ENCODE results near the gene PFDN5. TPM values are rescaled to one million over a fixed set of nuclear protein-coding genes. Genes with fewer than 3 reads are reported as not detected.
"Not testable (repeated sequence)": the region's sequence is repeated elsewhere in the genome, so short reads cannot be mapped to it uniquely, and the experiment has no call there.

The PFDN5 gene
- total RNA-seq, 2 donors from 2014 or later: 322 to 403 TPM

GRCh38 chr12:53295891-53296219, 513 bp downstream of the PFDN5 start:
- Histone ChIP-seq H3K4me3 (ENCODE audit: low read length) (peak overlapping the region; percentile 98), H3K9ac (ENCODE audit: extremely low read depth, low read length, poor library complexity, severe bottlenecking) (peak overlapping the region; percentile 81), H3K9me3 (ENCODE audit: control insufficient read depth, low read length) (no peaks in the 10 kb centered on the region), H3K36me3 (ENCODE audit: control insufficient read depth, insufficient read depth, low read length) (peaks cover 35% of the 10 kb centered on the region), H3K4me1 (ENCODE audit: control insufficient read depth, insufficient read depth, low read length) (peaks cover 4% of the 10 kb centered on the region), H3K27me3 (ENCODE audit: control insufficient read depth, insufficient read depth, low read length, poor library complexity, severe bottlenecking) (no peaks in the 10 kb centered on the region), H3K27ac (ENCODE audit: low read depth, low read length) (no peak overlapping the region)
- Mint-ChIP-seq H3K27ac (peak overlapping the region; percentile 97), H3K36me3 (ENCODE audit: low read depth) (peaks cover 38% of the 10 kb centered on the region), H3K4me1 (peaks cover 16% of the 10 kb centered on the region), H3K4me3 (peak overlapping the region; percentile 99), H3K9me3 (no peaks in the 10 kb centered on the region), H3K27me3 (ENCODE audit: insufficient read depth) (no peaks in the 10 kb centered on the region)
- no peak for TF ChIP-seq CTCF (conservative IDR thresholded peaks at IDR 0.05)
- DNase-seq: no peak
- WGBS, 2 experiments (ENCODE audit: insufficient coverage in 1 of 2, insufficient read length in 1 of 2): 5 to 9% methylated on average over 9 to 12 of the region's 12 CpGs

- Mint-ChIP-seq H3K27ac (peak overlapping the region; percentile 6), H3K4me3 (peak overlapping the region; percentile 99), H3K4me1 (peaks cover 20% of the 10 kb centered on the region), H3K36me3 (ENCODE audit: low read depth) (peaks cover 42% of the 10 kb centered on the region)
- not testable (repeated sequence) for H3K27me3 Mint-ChIP-seq (ENCODE audit: insufficient read depth); H3K27me3 ChIP-seq (ENCODE audit: control insufficient read depth, insufficient read depth, low read length, poor library complexity, severe bottlenecking); H3K27ac ChIP-seq (ENCODE audit: low read depth, low read length); H3K4me1 ChIP-seq (ENCODE audit: control insufficient read depth, insufficient read depth, low read length); DNase-seq; H3K9ac ChIP-seq (ENCODE audit: extremely low read depth, low read length, poor library complexity, severe bottlenecking); H3K9me3 ChIP-seq (ENCODE audit: control insufficient read depth, low read length); H3K9me3 Mint-ChIP-seq
- WGBS, 2 experiments (ENCODE audit: insufficient coverage in 1 of 2, insufficient read length in 1 of 2): 94% methylated on average over 10 of the region's 10 CpGs
- H3K4me3 ChIP-seq (ENCODE audit: low read length): peak overlapping the region; percentile 98
- peaks cover 29% of the 10 kb centered on the region for H3K36me3 ChIP-seq (ENCODE audit: control insufficient read depth, insufficient read depth, low read length)
Measured at GRCh38 chr12:53297106-53297505, 1.8 kb downstream of the PFDN5 start.

- H3K4me1 ChIP-seq (ENCODE audit: control insufficient read depth, insufficient read depth, low read length): peaks cover 4% of the 10 kb centered on the region
- Mint-ChIP-seq H3K36me3 (ENCODE audit: low read depth) (peaks cover 43% of the 10 kb centered on the region), H3K9me3 (no peaks in the 10 kb centered on the region), H3K4me3 (no peak overlapping the region), H3K27ac (no peak overlapping the region), H3K4me1 (peaks cover 20% of the 10 kb centered on the region), H3K27me3 (ENCODE audit: insufficient read depth) (no peaks in the 10 kb centered on the region)
- no peaks in the 10 kb centered on the region for H3K9me3 ChIP-seq (ENCODE audit: control insufficient read depth, low read length)
- no peak for DNase-seq
- H3K27me3 ChIP-seq (ENCODE audit: control insufficient read depth, insufficient read depth, low read length, poor library complexity, severe bottlenecking): no peaks in the 10 kb centered on the region
- no peak overlapping the region for H3K4me3 ChIP-seq (ENCODE audit: low read length)
- WGBS, 2 experiments (ENCODE audit: insufficient coverage in 1 of 2, insufficient read length in 1 of 2): 89 to 90% methylated on average over 4 to 5 of the region's 5 CpGs
- TF ChIP-seq CTCF (conservative IDR thresholded peaks at IDR 0.05): no peak
- H3K9ac ChIP-seq (ENCODE audit: extremely low read depth, low read length, poor library complexity, severe bottlenecking): no peak overlapping the region
- H3K36me3 ChIP-seq (ENCODE audit: control insufficient read depth, insufficient read depth, low read length): peaks cover 38% of the 10 kb centered on the region
- H3K27ac ChIP-seq (ENCODE audit: low read depth, low read length): no peak overlapping the region
Measured at GRCh38 chr12:53298164-53298563, 2.8 kb downstream of the PFDN5 start.

- Mint-ChIP-seq H3K4me3 (peak overlapping the region; percentile 97), H3K9me3 (no peaks in the 10 kb centered on the region), H3K27ac (peak overlapping the region; percentile 97), H3K36me3 (ENCODE audit: low read depth) (peaks cover 45% of the 10 kb centered on the region), H3K4me1 (peaks cover 20% of the 10 kb centered on the region), H3K27me3 (ENCODE audit: insufficient read depth) (no peaks in the 10 kb centered on the region)
- H3K36me3 ChIP-seq (ENCODE audit: control insufficient read depth, insufficient read depth, low read length): peaks cover 42% of the 10 kb centered on the region
- no peaks in the 10 kb centered on the region for H3K9me3 ChIP-seq (ENCODE audit: control insufficient read depth, low read length)
- 95 to 97% methylated on average over 2 to 5 of the region's 5 CpGs for WGBS, 2 experiments (ENCODE audit: insufficient coverage in 1 of 2, insufficient read length in 1 of 2)
- DNase-seq: no peak
- peaks cover 4% of the 10 kb centered on the region for H3K4me1 ChIP-seq (ENCODE audit: control insufficient read depth, insufficient read depth, low read length)
- no peak for TF ChIP-seq CTCF (conservative IDR thresholded peaks at IDR 0.05)
- no peaks in the 10 kb centered on the region for H3K27me3 ChIP-seq (ENCODE audit: control insufficient read depth, insufficient read depth, low read length, poor library complexity, severe bottlenecking)
- peak overlapping the region; percentile 61 for H3K27ac ChIP-seq (ENCODE audit: low read depth, low read length)
- H3K9ac ChIP-seq (ENCODE audit: extremely low read depth, low read length, poor library complexity, severe bottlenecking): no peak overlapping the region
- peak overlapping the region; percentile 87 for H3K4me3 ChIP-seq (ENCODE audit: low read length)
Measured at GRCh38 chr12:53299101-53299453, 3.7 kb downstream of the PFDN5 start.
